GM12873 (cell line): Measurements from ENCODE around the gene F2.

Experiments
- TF ChIP-seq, protein P1 (sequence below): IDR thresholded peaks from 2 replicates; pipeline ENCODE4 v1.5.1; 2012; ENCODE audit warnings: low read depth, mild to moderate bottlenecking, moderate library complexity, low read length, control low read depth; ENCODE audit not compliant: insufficient read depth; ENCODE audit errors: missing control alignments

Gene F2

DNA sequence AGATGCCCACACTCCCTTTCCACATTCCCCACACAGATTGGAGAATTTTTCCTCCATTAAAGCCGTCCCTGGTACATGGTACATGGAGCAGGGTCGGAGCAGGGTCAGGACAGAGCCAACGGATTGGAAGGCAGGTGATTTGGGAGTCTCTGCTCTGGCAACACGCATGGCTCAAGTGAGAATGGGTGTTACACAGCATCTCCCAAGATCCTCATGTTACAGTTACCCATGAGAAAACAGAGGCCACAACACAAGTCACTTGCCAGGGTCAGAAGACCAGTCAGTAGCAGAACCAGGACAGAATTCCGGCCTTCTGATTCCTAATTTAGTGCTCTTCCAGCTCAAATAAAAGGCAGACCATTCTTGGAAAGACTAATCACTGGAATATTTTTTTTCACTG, 7.7 kb upstream of the F2 start:
- TF ChIP-seq, protein P1, sequence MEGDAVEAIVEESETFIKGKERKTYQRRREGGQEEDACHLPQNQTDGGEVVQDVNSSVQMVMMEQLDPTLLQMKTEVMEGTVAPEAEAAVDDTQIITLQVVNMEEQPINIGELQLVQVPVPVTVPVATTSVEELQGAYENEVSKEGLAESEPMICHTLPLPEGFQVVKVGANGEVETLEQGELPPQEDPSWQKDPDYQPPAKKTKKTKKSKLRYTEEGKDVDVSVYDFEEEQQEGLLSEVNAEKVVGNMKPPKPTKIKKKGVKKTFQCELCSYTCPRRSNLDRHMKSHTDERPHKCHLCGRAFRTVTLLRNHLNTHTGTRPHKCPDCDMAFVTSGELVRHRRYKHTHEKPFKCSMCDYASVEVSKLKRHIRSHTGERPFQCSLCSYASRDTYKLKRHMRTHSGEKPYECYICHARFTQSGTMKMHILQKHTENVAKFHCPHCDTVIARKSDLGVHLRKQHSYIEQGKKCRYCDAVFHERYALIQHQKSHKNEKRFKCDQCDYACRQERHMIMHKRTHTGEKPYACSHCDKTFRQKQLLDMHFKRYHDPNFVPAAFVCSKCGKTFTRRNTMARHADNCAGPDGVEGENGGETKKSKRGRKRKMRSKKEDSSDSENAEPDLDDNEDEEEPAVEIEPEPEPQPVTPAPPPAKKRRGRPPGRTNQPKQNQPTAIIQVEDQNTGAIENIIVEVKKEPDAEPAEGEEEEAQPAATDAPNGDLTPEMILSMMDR: no peak

DNA sequence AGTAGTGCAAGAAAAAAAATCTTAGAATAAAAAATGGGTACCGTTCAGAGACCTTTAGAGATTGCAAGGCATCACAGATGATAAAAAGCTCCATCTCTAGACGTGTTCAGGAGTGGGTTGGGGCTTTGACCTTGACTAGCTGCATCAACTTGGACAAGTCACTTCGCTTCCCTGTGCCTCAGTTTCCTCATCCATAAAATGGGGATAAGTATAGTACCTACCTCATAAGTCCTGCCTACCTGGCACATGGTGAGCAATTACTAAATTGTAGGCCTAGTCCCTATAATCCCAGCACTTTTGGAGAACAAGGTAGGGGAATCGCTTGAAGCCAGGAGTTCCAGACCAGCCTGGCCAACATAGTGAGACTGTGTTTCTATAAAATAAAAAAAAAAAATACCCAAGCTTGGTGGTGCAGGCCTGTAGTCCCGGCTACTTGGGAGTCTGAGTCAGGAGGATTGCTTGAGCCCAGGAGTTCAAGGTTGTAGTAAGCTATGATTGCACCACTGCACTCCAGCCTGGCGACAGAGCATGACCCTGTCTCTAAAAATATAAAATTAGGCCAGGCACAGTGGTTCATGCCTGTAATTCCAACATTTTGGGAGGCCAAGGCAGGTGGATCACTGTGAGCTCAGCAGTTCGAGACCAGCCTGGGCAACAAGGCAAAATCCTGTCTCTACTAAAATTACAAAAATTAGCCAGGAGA, 6.0 kb upstream of the F2 start:
- TF ChIP-seq, protein P1: no peak

DNA sequence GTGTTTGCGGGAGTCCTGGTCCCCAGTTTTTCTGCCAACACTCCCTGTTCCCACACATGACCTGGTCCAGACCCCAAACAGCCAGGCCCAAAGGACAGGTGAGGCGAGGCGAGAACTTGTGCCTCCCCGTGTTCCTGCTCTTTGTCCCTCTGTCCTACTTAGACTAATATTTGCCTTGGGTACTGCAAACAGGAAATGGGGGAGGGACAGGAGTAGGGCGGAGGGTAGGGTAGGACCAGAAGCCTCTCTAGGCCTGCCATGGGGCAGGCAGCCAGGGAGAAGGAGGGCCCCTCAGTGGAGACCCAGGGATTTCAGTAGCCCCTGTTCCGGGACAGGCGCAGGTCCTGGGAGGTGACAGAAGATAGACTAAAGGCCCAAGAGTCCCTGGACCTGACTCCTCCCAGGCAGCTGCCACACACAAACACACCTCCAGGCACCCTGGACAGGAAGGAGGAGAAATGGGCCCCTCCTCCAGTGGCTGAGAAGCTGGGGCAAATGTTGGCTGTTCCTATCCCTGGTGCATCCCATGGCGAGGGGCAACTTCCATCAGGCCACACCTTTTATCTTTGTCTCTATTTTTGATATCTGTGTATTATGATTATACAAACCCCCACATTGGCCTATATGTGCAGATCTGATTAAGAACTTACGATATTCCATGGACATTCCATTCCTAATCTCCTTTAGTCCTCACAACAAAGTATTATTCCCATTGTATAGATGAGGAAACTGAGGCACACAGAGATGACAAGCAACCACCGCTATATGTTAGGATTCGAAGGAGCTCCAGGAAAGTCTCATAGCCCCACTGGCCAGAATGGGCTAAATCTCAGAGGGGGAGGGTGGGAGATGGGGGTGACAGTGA, 626 bp upstream of the F2 start:
- TF ChIP-seq, protein P1: no peak

DNA sequence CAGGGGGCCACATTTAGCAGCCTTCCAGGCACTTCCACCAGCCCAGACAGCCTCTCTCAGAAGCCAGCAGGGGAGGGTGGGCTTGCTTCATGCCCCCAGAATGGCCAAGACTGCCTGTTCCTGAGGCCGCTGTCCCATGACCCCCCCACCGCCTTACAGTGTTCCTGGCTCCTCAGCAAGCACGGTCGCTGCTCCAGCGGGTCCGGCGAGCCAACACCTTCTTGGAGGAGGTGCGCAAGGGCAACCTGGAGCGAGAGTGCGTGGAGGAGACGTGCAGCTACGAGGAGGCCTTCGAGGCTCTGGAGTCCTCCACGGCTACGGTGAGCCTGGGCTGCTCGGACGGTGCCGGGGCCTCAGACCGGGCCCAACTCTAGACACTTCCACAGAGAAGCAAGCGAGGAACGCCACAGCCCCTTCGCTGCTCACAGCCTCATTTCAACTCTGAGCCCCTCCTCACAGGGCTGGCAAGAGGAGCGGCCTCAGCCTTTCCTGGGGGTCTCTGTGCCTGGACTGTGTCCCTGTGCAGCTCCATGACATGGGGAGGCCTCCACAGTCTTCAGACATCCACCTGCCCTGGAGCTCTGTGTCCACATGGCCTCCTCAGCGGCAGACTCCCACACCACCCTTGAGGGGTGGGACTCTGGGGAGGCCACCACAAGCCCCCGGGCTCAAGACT, 668 bp downstream of the F2 start:
- TF ChIP-seq, protein P1: no peak

DNA sequence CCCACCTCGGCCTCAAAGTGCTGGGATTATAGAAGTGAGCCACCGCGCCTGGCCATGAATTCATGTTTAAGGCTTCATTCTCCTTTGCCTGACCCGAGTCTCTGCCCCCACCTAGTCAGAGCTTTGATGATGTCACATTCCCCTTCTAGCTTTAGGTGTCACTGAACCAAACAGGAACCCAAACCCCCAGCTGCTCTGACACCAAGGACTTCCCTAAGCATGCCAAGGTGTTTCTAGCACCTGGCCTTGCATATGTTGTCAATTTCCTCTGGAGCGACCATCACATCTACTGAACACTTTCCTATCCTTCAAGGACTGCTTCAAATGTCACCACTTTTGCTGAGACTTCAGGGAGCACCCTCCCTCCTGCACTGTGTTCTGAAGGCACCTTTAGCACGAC, 2.3 kb downstream of the F2 start:
- TF ChIP-seq, protein P1: no peak

DNA sequence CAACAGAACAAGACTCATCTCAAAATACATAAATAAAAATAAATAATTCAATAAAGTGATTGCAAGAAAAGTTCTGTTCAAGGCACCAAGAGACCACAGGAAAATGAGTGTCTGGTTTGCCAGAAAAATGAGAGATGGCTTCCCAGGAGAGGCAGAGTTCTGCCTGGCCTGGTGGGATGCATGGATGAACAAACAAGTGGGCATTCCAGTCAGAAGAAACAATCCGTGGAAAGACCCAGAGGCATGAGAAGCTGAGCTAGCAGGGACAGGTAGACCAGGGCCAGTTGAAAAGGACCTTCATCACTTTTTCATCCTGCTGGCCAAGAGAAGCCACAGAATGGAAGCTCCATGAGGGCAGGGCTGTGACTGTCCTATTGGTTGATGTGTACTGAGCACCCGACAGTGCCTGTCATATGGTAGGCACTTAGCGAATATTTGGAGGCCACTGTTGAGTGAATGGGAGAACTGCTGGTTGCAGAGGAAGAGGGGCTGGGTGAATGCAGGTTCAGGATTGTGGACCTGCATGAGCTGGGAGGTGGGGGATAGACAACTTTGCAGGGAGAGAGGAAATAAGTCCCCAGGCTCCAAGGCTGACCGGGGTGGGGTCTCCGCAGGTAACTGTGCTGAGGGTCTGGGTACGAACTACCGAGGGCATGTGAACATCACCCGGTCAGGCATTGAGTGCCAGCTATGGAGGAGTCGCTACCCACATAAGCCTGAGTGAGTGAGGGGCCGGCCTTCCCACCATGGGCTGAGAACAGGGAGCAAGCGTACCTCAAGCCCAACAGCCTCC, 3.7 kb downstream of the F2 start:
- TF ChIP-seq, protein P1: no peak
